B cell (primary cell): ENCODE results near the gene CHST2. TPM values are rescaled to one million over a fixed set of nuclear protein-coding genes. Genes with fewer than 3 reads are reported as not detected.

Source experiments
- ATAC-seq: fragments of 200-7000 bp; cut with Tn5 transposase; one replicate; pipeline ENCODE4 v1.10.0; 2021; ENCODE audit warnings: low read depth, mild to moderate bottlenecking, moderate number of reproducible peaks, moderate library complexity
- CTCF ChIA-PET: fragments of 350-600 bp; sonication (Branson Sonifier 250); formaldehyde crosslinking; loops from one replicate; lab custom pipeline; 2021; ENCODE audit warnings: antibody characterized with exemption, inconsistent platforms; lab: Charles Lee
- POLR2A ChIA-PET: fragments of 350-600 bp; sonication (Branson Sonifier 250); formaldehyde crosslinking; loops from one replicate; lab custom pipeline; 2021; ENCODE audit warnings: antibody characterized with exemption; lab: Charles Lee
- DNase-seq: peaks from one replicate; pipeline ENCODE4 v3.0.0; 2013
- H2AFZ ChIP-seq: 2 replicates; pipeline ENCODE4 v1.6.1; 2012; ENCODE audit warnings: mild to moderate bottlenecking, low read depth, low read length; ENCODE audit not compliant: insufficient read depth, poor library complexity, severe bottlenecking
- H3K27ac ChIP-seq, 2 donors: 1 replicate in 1 of 2; 2 replicates in 1 of 2; pipeline ENCODE4 v1.5.1; 2012 to 2013; ENCODE audit warnings: low read length in 2 of 2, mild to moderate bottlenecking in 2 of 2, moderate library complexity in 1 of 2
- H3K27me3 ChIP-seq, 4 experiments: fragments of 200-600 bp in 1 of 4; sonication (generic) in 1 of 4; replicated peaks in 1 of 4; 1 replicate in 2 of 4; 2 replicates in 2 of 4; pipeline versions ENCODE4 v1.6.1 to v1.7.0; 2013 to 2016; ENCODE audit warnings: low read length in 3 of 4, mild to moderate bottlenecking in 2 of 4, mixed read lengths in 1 of 4, moderate library complexity in 1 of 4; ENCODE audit not compliant: insufficient read depth in 4 of 4, control insufficient read depth in 3 of 4; ENCODE audit errors: control extremely low read depth in 1 of 4
- H3K36me3 ChIP-seq, 2 experiments: replicated peaks in 1 of 2; 1 replicate in 1 of 2; 2 replicates in 1 of 2; pipeline versions ENCODE4 v1.6.1 to v1.7.1; 2013; ENCODE audit warnings: low read length in 1 of 2; ENCODE audit not compliant: insufficient read depth in 2 of 2, control insufficient read depth in 1 of 2; ENCODE audit errors: control extremely low read depth in 1 of 2, extremely low read depth in 1 of 2
- H3K4me1 ChIP-seq, 2 donors: fragments of 200-600 bp in 1 of 2; sonication (generic) in 1 of 2; 1 replicate in 1 of 2; 2 replicates in 1 of 2; pipeline versions ENCODE4 v1.5.1 to v1.6.1; 2013 to 2017; ENCODE audit warnings: low read length in 2 of 2; ENCODE audit not compliant: control insufficient read depth in 2 of 2, insufficient read depth in 2 of 2
- H3K4me2 ChIP-seq: replicated peaks from 2 replicates; pipeline ENCODE3; 2012; ENCODE audit warnings: mild to moderate bottlenecking, low read depth, low read length; ENCODE audit not compliant: poor library complexity, severe bottlenecking
- H3K4me3 ChIP-seq, 5 experiments: fragments of 200-600 bp in 1 of 5; sonication (generic) in 1 of 5; 1 replicate in 3 of 5; 2 replicates in 2 of 5; pipeline versions ENCODE4 v1.5.1 to v1.7.0; 2011 to 2016; ENCODE audit warnings: low read length in 4 of 5, mild to moderate bottlenecking in 4 of 5, low read depth in 2 of 5, control low read depth in 1 of 5, moderate library complexity in 1 of 5; ENCODE audit not compliant: insufficient read depth in 1 of 5; ENCODE audit errors: control extremely low read depth in 1 of 5, extremely low read depth in 1 of 5
- H3K79me2 ChIP-seq: fragments of 200-600 bp; sonication (generic); one replicate; pipeline ENCODE4 v1.6.0; 2016; ENCODE audit warnings: low read length; ENCODE audit not compliant: control insufficient read depth, insufficient read depth
- H3K9ac ChIP-seq: fragments of 200-600 bp; sonication (generic); 2 replicates; pipeline ENCODE4 v1.6.1; 2017; ENCODE audit warnings: mild to moderate bottlenecking, low read length, moderate library complexity
- H3K9me3 ChIP-seq, 3 donors: one replicate each; pipeline versions ENCODE4 v1.6.1 to v1.7.1; 2013; ENCODE audit warnings: low read length in 2 of 3; ENCODE audit not compliant: control insufficient read depth in 2 of 3, insufficient read depth in 1 of 3; ENCODE audit errors: control extremely low read depth in 1 of 3
- H4K20me1 ChIP-seq: 2 replicates; pipeline ENCODE4 v1.6.0; 2012; ENCODE audit warnings: mild to moderate bottlenecking, low read length; ENCODE audit not compliant: insufficient read depth, control insufficient read depth, poor library complexity, severe bottlenecking
- H3K27ac Mint-ChIP-seq: one replicate; pipeline ENCODE4 v1.8.0; 2021; ENCODE audit warnings: mixed read lengths
- H3K27me3 Mint-ChIP-seq: one replicate; pipeline ENCODE4 v1.8.0; 2021; ENCODE audit warnings: mixed read lengths
- H3K4me1 Mint-ChIP-seq: one replicate; pipeline ENCODE4 v1.8.0; 2021; ENCODE audit warnings: mixed read lengths
- H3K4me3 Mint-ChIP-seq: one replicate; pipeline ENCODE4 v1.8.0; 2021; ENCODE audit warnings: mixed read lengths
- H3K9me3 Mint-ChIP-seq: one replicate; pipeline ENCODE4 v1.8.0; 2022; ENCODE audit warnings: mixed read lengths; ENCODE audit not compliant: insufficient read depth
- CTCF ChIP-seq: fragments of 200-600 bp; IDR thresholded peaks from one replicate; pipeline ENCODE4 v1.8.0; 2022; ENCODE audit warnings: antibody characterized with exemption, mild to moderate bottlenecking
- EZH2 ChIP-seq: IDR thresholded peaks from 2 replicates; pipeline ENCODE4 v1.6.1; 2012; ENCODE audit warnings: borderline replicate concordance, low read depth, mild to moderate bottlenecking, moderate library complexity, low read length; ENCODE audit not compliant: insufficient read depth, poor library complexity, severe bottlenecking
- WGBS: methylation state at CpG from one replicate; pipeline ENCODE4 v1.1.5; 2013; ENCODE audit warnings: missing lambda C conversion rate; ENCODE audit not compliant: insufficient coverage; 5-methylcytosine and 5-hydroxymethylcytosine counted together
- intact Hi-C: fragments of 100-400 bp; cut with micrococcal nuclease; formaldehyde crosslinking; loops from one replicate; pipeline ENCODE4 v1.10.0; 2022
- polyA plus RNA-seq: library from polyadenylated mRNA; depleted of rRNA; stranded (reverse); fragments of >200 nt; gene quantifications from 2 replicates; pipeline ENCODE4 v1.2.3, GENCODE V29; 2012
- total RNA-seq, 2 donors: library from RNA; stranded (reverse); fragments of 120-200 nt in 1 of 2; gene quantifications; 1 replicate in 1 of 2; 2 replicates in 1 of 2; pipeline versions ENCODE4 v1.2.3 to v1.2.4, GENCODE V29; 2013 to 2022

Gene CHST2
- total and polyA plus RNA-seq, 2 donors (not counting 1 experiment from before 2014, with no cell fraction given), result 5.2 to 25.0 TPM

GRCh38 chr3:143109861-143110260 is 9.7 kb upstream of the CHST2 start:
- Mint-ChIP-seq H3K27ac (no peak overlapping the region), H3K4me1 (no peaks in the 10 kb centered on the region), H3K27me3 (no peaks in the 10 kb centered on the region), H3K4me3 (no peak overlapping the region), H3K9me3 (peaks cover 3% of the 10 kb centered on the region)
- peaks cover 0 to 14% (median 0%) of the 10 kb centered on the region in 4 experiments for H3K27me3 ChIP-seq
- ATAC-seq (no peak), DNase-seq (no peak)
- H3K4me1 ChIP-seq, result no peaks in the 10 kb centered on the region
- no peak for TF ChIP-seq CTCF
- no peak for TF ChIP-seq EZH2
- peaks cover 2 to 15% (median 5%) of the 10 kb centered on the region in 3 donors for H3K9me3 ChIP-seq
- ChIA-PET POLR2A (no interaction called here), CTCF (no interaction called here)
- H3K9ac ChIP-seq, result no peak overlapping the region
- no peaks in the 10 kb centered on the region for H3K36me3 ChIP-seq
- intact Hi-C loops, result no loop called here
- no peak overlapping the region for H2AFZ ChIP-seq
- H3K27ac ChIP-seq, result no peak overlapping the region
- H3K79me2 ChIP-seq, result no peaks in the 10 kb centered on the region
- no peak overlapping the region for H3K4me2 ChIP-seq
- H3K4me3 ChIP-seq, result no peak overlapping the region
- H4K20me1 ChIP-seq, result no peaks in the 10 kb centered on the region
- no CpG with 5 or more reads among the region's 5 CpGs for WGBS

GRCh38 chr3:143110371-143110770 is 9.2 kb upstream of the CHST2 start:
- TF ChIP-seq EZH2, result no peak
- TF ChIP-seq CTCF, result no peak
- peaks cover under 1 to 10% (median 2%) of the 10 kb centered on the region in 3 donors for H3K9me3 ChIP-seq
- no peak for DNase-seq
- Mint-ChIP-seq H3K4me3 (no peak overlapping the region), H3K27me3 (no peaks in the 10 kb centered on the region), H3K4me1 (no peaks in the 10 kb centered on the region), H3K27ac (no peak overlapping the region), H3K9me3 (no peaks in the 10 kb centered on the region)
- intact Hi-C loops, result no loop called here
- POLR2A ChIA-PET, result interaction anchor here (0.6 kb wide), 1 partner anchor 109 kb away, joined by 4 read pairs; no protein-coding TSS in a partner anchor
- no peaks in the 10 kb centered on the region for H3K36me3 ChIP-seq
- H3K4me1 ChIP-seq, result no peaks in the 10 kb centered on the region
- no peak overlapping the region for H3K27ac ChIP-seq
- no peak overlapping the region for H2AFZ ChIP-seq
- no peak for ATAC-seq
- peaks cover 0 to 11% (median 0%) of the 10 kb centered on the region in 4 experiments for H3K27me3 ChIP-seq
- CTCF ChIA-PET, result no interaction called here
- 100% methylated on average over 4 of the region's 5 CpGs for WGBS
- no peak overlapping the region for H3K9ac ChIP-seq
- no peak overlapping the region for H3K4me3 ChIP-seq
- H3K4me2 ChIP-seq, result no peak overlapping the region
- no peaks in the 10 kb centered on the region for H4K20me1 ChIP-seq
- H3K79me2 ChIP-seq, result no peaks in the 10 kb centered on the region
